Tibial nerve (tissue), 4 donors: ENCODE data around the gene FMN1.
"Not testable (repeated sequence)": the region's sequence is repeated elsewhere in the genome, so short reads cannot be mapped to it uniquely, and the experiment has no call there.

Experiments
- CTCF ChIP-seq, 5 experiments: fragments of 200-600 bp in 3 of 5; fragments of 450-650 bp in 2 of 5; sonication (generic) in 3 of 5; IDR thresholded peaks; one replicate each; pipeline ENCODE4 v1.5.1; 2016 to 2019; ENCODE audit warnings: antibody characterized with exemption in 5 of 5, mild to moderate bottlenecking in 3 of 5, moderate library complexity in 2 of 5
- EP300 ChIP-seq, 2 donors: sonication (generic); formaldehyde crosslinking; IDR thresholded peaks; one replicate each; pipeline ENCODE4 v1.6.1; 2017; ENCODE audit warnings: antibody characterized with exemption in 2 of 2, mild to moderate bottlenecking in 1 of 2
- POLR2A ChIP-seq, 2 donors: fragments of 450-650 bp; IDR thresholded peaks; one replicate each; pipeline ENCODE4 v1.6.1; 2017; ENCODE audit warnings: antibody characterized with exemption in 2 of 2, mild to moderate bottlenecking in 2 of 2, moderate library complexity in 2 of 2

GRCh38 chr15:33069903-33070302 lies 124.6 kb downstream of the FMN1 start:
- not testable (repeated sequence) for TF ChIP-seq CTCF, POLR2A, EP300 (IDR thresholded peaks at IDR 0.05)
